GM12878 (cell line): ENCODE results near the gene BIRC5. TPM values are rescaled to one million over a fixed set of nuclear protein-coding genes. Genes with fewer than 3 reads are reported as not detected.
A peak's percentile ranks its signal among the peaks of the same experiment; 100 is the strongest.

Experiments
- ATF7 ChIP-seq: fragments of 450-650 bp; IDR thresholded peaks from 2 replicates; pipeline ENCODE4 v1.6.1; 2016; ENCODE audit warnings: low read depth, mild to moderate bottlenecking
- BMI1 ChIP-seq: fragments of 450-650 bp; IDR thresholded peaks from 2 replicates; pipeline ENCODE4 v1.6.1; 2016; ENCODE audit warnings: mild to moderate bottlenecking, moderate library complexity, borderline replicate concordance
- CEBPB ChIP-seq, 2 experiments: fragments of 150-350 bp in 1 of 2; IDR thresholded peaks; 2 replicates each; pipeline ENCODE4 v1.6.1; 2012 to 2014; ENCODE audit warnings: low read depth in 2 of 2, low read length in 2 of 2, borderline replicate concordance in 1 of 2, inconsistent platforms in 1 of 2
- CHD4 ChIP-seq: fragments of 200-600 bp; sonication (generic); IDR thresholded peaks from 2 replicates; pipeline ENCODE4 v1.6.1; 2016; ENCODE audit warnings: mild to moderate bottlenecking
- FOXK2 ChIP-seq: fragments of 450-650 bp; IDR thresholded peaks from 2 replicates; pipeline ENCODE4 v1.6.1; 2017; ENCODE audit warnings: mild to moderate bottlenecking, moderate library complexity
- HCFC1 ChIP-seq: fragments of 150-350 bp; IDR thresholded peaks from 2 replicates; pipeline ENCODE4 v1.6.1; 2014; ENCODE audit warnings: low read length
- HDAC2 ChIP-seq: fragments of 200-600 bp; sonication (generic); IDR thresholded peaks from 2 replicates; pipeline ENCODE4 v1.6.1; 2017
- JUND ChIP-seq: IDR thresholded peaks from 2 replicates; pipeline ENCODE4 v1.6.1; 2012; ENCODE audit warnings: low read depth, mild to moderate bottlenecking, low read length, improper control_type of control experiment, moderate library complexity
- KDM1A ChIP-seq: fragments of 200-600 bp; sonication (generic); IDR thresholded peaks from 2 replicates; pipeline ENCODE4 v1.6.1; 2016; ENCODE audit warnings: borderline replicate concordance
- NRF1 ChIP-seq: conservative IDR thresholded peaks from 2 replicates; pipeline ENCODE4 v1.6.1; 2011; ENCODE audit warnings: mild to moderate bottlenecking, low read depth, low read length, improper control_type of control experiment
- SPI1 ChIP-seq: IDR thresholded peaks from 2 replicates; pipeline ENCODE4 v1.6.1; 2011; ENCODE audit warnings: low read depth, mild to moderate bottlenecking, low read length, moderate library complexity, borderline replicate concordance; ENCODE audit not compliant: insufficient read depth
- TBL1XR1 ChIP-seq: IDR thresholded peaks from 2 replicates; pipeline ENCODE4 v1.6.1; 2012; ENCODE audit warnings: low read depth, low read length, improper control_type of control experiment
- polyA plus RNA-seq, 11 experiments: library from polyadenylated mRNA; depleted of rRNA in 4 of 11; unstranded in 6 of 11; stranded (reverse) in 5 of 11; fragments of >200 nt; fragmentation: Nextera tagmentation in 4 of 11; fragmentation: Illumina TruSeq in 1 of 11; extraction: Ambion mirVana in 4 of 11; extraction: Trizol in 1 of 11; gene quantifications; 1 replicate in 1 of 11; 2 replicates in 10 of 11; pipeline versions ENCODE4 v1.2.1 to v1.2.3, GENCODE V29; 2011 to 2016; ENCODE audit warnings: inconsistent platforms in 2 of 11, missing spikeins in 2 of 11, low read depth in 1 of 11
- total RNA-seq, 4 experiments: library from RNA; depleted of rRNA in 3 of 4; stranded (reverse); fragments of >200 nt in 3 of 4; fragmentation: Illumina TruSeq in 1 of 4; extraction: Trizol in 1 of 4; gene quantifications; 2 replicates each; pipeline versions ENCODE4 v1.2.1 to v1.2.3, GENCODE V29; 2013 to 2021
- TF ChIP-seq, protein P1 (sequence below): fragments of 450-650 bp; IDR thresholded peaks from 2 replicates; pipeline ENCODE4 v1.6.1; 2014; ENCODE audit warnings: mild to moderate bottlenecking
- TF ChIP-seq, protein P2 (sequence below): IDR thresholded peaks from 2 replicates; pipeline ENCODE4 v1.6.1; 2012; ENCODE audit warnings: low read depth, low read length, improper control_type of control experiment
- TF ChIP-seq, protein P3 (sequence below): IDR thresholded peaks from 2 replicates; pipeline ENCODE4 v1.6.1; 2012; ENCODE audit warnings: improper control_type of control experiment, low read depth, low read length; ENCODE audit not compliant: insufficient replicate concordance
- TF ChIP-seq, protein P4 (sequence below): fragments of 450-650 bp; IDR thresholded peaks from 2 replicates; pipeline ENCODE4 v1.6.1; 2017; ENCODE audit warnings: mild to moderate bottlenecking
- TF ChIP-seq, protein P5 (sequence below): fragments of 450-650 bp; IDR thresholded peaks from 2 replicates; pipeline ENCODE4 v1.6.1; 2017; ENCODE audit warnings: antibody characterized with exemption, mild to moderate bottlenecking, moderate library complexity
- TF ChIP-seq, protein P6 (sequence below): IDR thresholded peaks from 2 replicates; pipeline ENCODE4 v1.6.1; 2012; ENCODE audit warnings: low read depth, low read length, improper control_type of control experiment

The BIRC5 gene
- total and polyA plus RNA-seq, 10 of the 15 experiments (the other 5 are each of a cell fraction or from before 2014, with no cell fraction given): 41.0 to 175 (median 90.8) TPM

DNA sequence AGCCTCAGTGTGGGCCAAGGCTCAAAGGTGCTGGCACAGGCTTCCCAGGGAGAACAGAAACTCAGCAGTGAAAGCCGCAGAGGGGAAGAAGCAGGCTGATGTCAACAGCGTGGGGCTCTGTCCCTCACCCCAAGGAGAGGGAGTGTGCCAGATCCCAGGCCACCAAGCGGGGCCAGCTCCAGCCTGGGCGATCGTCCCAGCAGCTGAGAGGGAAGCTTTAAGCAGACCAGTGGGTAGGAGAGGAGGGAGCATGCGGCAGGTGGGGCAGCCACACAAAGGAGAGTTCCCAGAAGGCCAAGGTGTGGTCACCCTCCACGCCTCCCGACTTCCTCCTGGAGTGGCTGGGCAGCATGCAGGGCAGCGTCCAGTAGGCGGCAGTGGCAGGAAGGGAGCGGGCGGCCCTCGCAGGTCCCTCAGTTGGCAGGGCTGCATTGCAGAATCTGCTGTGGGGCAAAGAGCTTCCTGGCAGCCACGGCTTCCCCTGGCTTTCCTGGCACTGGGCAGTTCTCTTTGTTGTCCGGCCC is 39.6 kb upstream of the BIRC5 start (continued):
- TF ChIP-seq BMI1 (peak; percentile 30; the same call in 1 of the 2 replicates), ATF7 (no peak), CHD4 (no peak), NRF1 (no peak), KDM1A (no peak), JUND (no peak), TBL1XR1 (no peak), CEBPB (IDR thresholded peaks at IDR 0.05; ENCODE audit: borderline replicate concordance in 1 of 2, low read depth in 2 of 2, low read length in 2 of 2) (no peak), FOXK2 (no peak), HDAC2 (no peak), HCFC1 (no peak), SPI1 (0 out of 2 replicates have a peak, but pooled peaks have one; percentile 19)
- TF ChIP-seq, protein P1, sequence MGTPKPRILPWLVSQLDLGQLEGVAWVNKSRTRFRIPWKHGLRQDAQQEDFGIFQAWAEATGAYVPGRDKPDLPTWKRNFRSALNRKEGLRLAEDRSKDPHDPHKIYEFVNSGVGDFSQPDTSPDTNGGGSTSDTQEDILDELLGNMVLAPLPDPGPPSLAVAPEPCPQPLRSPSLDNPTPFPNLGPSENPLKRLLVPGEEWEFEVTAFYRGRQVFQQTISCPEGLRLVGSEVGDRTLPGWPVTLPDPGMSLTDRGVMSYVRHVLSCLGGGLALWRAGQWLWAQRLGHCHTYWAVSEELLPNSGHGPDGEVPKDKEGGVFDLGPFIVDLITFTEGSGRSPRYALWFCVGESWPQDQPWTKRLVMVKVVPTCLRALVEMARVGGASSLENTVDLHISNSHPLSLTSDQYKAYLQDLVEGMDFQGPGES: no peak
- TF ChIP-seq, protein P2, sequence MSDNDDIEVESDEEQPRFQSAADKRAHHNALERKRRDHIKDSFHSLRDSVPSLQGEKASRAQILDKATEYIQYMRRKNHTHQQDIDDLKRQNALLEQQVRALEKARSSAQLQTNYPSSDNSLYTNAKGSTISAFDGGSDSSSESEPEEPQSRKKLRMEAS: no peak
- TF ChIP-seq, protein P3, sequence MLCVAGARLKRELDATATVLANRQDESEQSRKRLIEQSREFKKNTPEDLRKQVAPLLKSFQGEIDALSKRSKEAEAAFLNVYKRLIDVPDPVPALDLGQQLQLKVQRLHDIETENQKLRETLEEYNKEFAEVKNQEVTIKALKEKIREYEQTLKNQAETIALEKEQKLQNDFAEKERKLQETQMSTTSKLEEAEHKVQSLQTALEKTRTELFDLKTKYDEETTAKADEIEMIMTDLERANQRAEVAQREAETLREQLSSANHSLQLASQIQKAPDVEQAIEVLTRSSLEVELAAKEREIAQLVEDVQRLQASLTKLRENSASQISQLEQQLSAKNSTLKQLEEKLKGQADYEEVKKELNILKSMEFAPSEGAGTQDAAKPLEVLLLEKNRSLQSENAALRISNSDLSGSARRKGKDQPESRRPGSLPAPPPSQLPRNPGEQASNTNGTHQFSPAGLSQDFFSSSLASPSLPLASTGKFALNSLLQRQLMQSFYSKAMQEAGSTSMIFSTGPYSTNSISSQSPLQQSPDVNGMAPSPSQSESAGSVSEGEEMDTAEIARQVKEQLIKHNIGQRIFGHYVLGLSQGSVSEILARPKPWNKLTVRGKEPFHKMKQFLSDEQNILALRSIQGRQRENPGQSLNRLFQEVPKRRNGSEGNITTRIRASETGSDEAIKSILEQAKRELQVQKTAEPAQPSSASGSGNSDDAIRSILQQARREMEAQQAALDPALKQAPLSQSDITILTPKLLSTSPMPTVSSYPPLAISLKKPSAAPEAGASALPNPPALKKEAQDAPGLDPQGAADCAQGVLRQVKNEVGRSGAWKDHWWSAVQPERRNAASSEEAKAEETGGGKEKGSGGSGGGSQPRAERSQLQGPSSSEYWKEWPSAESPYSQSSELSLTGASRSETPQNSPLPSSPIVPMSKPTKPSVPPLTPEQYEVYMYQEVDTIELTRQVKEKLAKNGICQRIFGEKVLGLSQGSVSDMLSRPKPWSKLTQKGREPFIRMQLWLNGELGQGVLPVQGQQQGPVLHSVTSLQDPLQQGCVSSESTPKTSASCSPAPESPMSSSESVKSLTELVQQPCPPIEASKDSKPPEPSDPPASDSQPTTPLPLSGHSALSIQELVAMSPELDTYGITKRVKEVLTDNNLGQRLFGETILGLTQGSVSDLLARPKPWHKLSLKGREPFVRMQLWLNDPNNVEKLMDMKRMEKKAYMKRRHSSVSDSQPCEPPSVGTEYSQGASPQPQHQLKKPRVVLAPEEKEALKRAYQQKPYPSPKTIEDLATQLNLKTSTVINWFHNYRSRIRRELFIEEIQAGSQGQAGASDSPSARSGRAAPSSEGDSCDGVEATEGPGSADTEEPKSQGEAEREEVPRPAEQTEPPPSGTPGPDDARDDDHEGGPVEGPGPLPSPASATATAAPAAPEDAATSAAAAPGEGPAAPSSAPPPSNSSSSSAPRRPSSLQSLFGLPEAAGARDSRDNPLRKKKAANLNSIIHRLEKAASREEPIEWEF: no peak
- TF ChIP-seq, protein P4, sequence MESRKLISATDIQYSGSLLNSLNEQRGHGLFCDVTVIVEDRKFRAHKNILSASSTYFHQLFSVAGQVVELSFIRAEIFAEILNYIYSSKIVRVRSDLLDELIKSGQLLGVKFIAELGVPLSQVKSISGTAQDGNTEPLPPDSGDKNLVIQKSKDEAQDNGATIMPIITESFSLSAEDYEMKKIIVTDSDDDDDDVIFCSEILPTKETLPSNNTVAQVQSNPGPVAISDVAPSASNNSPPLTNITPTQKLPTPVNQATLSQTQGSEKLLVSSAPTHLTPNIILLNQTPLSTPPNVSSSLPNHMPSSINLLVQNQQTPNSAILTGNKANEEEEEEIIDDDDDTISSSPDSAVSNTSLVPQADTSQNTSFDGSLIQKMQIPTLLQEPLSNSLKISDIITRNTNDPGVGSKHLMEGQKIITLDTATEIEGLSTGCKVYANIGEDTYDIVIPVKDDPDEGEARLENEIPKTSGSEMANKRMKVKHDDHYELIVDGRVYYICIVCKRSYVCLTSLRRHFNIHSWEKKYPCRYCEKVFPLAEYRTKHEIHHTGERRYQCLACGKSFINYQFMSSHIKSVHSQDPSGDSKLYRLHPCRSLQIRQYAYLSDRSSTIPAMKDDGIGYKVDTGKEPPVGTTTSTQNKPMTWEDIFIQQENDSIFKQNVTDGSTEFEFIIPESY: no peak
- TF ChIP-seq, protein P5, sequence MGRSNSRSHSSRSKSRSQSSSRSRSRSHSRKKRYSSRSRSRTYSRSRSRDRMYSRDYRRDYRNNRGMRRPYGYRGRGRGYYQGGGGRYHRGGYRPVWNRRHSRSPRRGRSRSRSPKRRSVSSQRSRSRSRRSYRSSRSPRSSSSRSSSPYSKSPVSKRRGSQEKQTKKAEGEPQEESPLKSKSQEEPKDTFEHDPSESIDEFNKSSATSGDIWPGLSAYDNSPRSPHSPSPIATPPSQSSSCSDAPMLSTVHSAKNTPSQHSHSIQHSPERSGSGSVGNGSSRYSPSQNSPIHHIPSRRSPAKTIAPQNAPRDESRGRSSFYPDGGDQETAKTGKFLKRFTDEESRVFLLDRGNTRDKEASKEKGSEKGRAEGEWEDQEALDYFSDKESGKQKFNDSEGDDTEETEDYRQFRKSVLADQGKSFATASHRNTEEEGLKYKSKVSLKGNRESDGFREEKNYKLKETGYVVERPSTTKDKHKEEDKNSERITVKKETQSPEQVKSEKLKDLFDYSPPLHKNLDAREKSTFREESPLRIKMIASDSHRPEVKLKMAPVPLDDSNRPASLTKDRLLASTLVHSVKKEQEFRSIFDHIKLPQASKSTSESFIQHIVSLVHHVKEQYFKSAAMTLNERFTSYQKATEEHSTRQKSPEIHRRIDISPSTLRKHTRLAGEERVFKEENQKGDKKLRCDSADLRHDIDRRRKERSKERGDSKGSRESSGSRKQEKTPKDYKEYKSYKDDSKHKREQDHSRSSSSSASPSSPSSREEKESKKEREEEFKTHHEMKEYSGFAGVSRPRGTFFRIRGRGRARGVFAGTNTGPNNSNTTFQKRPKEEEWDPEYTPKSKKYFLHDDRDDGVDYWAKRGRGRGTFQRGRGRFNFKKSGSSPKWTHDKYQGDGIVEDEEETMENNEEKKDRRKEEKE: no peak
- TF ChIP-seq, protein P6, sequence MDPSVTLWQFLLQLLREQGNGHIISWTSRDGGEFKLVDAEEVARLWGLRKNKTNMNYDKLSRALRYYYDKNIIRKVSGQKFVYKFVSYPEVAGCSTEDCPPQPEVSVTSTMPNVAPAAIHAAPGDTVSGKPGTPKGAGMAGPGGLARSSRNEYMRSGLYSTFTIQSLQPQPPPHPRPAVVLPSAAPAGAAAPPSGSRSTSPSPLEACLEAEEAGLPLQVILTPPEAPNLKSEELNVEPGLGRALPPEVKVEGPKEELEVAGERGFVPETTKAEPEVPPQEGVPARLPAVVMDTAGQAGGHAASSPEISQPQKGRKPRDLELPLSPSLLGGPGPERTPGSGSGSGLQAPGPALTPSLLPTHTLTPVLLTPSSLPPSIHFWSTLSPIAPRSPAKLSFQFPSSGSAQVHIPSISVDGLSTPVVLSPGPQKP: no peak
